Osteoblast (primary cell): Measurements from ENCODE around the gene CTSF. TPM values are rescaled to one million over a fixed set of nuclear protein-coding genes. Genes with fewer than 3 reads are reported as not detected.
"Not testable (repeated sequence)": the region's sequence is repeated elsewhere in the genome, so short reads cannot be mapped to it uniquely, and the experiment has no call there.

Source experiments
- DNase-seq: peaks from one replicate; pipeline ENCODE4 v3.0.0; 2011; ENCODE audit warnings: low spot score, mixed read lengths; ENCODE audit not compliant: insufficient read length; ENCODE audit errors: missing footprints
- H2AFZ ChIP-seq: 2 replicates; pipeline ENCODE4 v1.6.0; 2011; ENCODE audit warnings: mild to moderate bottlenecking, low read length
- H3K27ac ChIP-seq: 2 replicates; pipeline ENCODE4 v1.5.1; 2011; ENCODE audit warnings: mild to moderate bottlenecking, low read depth, low read length, moderate library complexity
- H3K27me3 ChIP-seq: 2 replicates; pipeline ENCODE4 v1.6.0; 2012; ENCODE audit warnings: mild to moderate bottlenecking, control low read depth, inconsistent platforms, low read length, moderate library complexity; ENCODE audit not compliant: insufficient read depth
- H3K36me3 ChIP-seq: 2 replicates; pipeline ENCODE4 v1.5.1; 2011; ENCODE audit warnings: mild to moderate bottlenecking, low read length, control low read depth, moderate library complexity; ENCODE audit not compliant: insufficient read depth
- H3K4me1 ChIP-seq: 2 replicates; pipeline ENCODE4 v1.5.1; 2011; ENCODE audit warnings: mild to moderate bottlenecking, low read length, control low read depth, moderate library complexity; ENCODE audit not compliant: insufficient read depth
- H3K4me2 ChIP-seq: 2 replicates; pipeline ENCODE4 v1.6.0; 2011; ENCODE audit warnings: mild to moderate bottlenecking, low read length; ENCODE audit not compliant: insufficient read depth
- H3K4me3 ChIP-seq: fragments of 200-600 bp; sonication (generic); 3 replicates; pipeline ENCODE4 v1.5.1; 2012; ENCODE audit warnings: mild to moderate bottlenecking, low read length, inconsistent platforms; ENCODE audit not compliant: insufficient read depth
- H3K79me2 ChIP-seq: 2 replicates; pipeline ENCODE4 v1.6.0; 2012; ENCODE audit warnings: mild to moderate bottlenecking, low read length, control low read depth, inconsistent platforms; ENCODE audit not compliant: insufficient read depth
- H3K9me3 ChIP-seq: 2 replicates; pipeline ENCODE4 v1.5.1; 2011; ENCODE audit warnings: low read depth, low read length, control low read depth
- H4K20me1 ChIP-seq: 2 replicates; pipeline ENCODE4 v1.6.0; 2012; ENCODE audit warnings: mild to moderate bottlenecking, low read length, control low read depth; ENCODE audit not compliant: insufficient read depth
- total RNA-seq: library from RNA; depleted of rRNA; stranded (reverse); fragments of >200 nt; gene quantifications from 2 replicates; pipeline ENCODE4 v1.2.3, GENCODE V29; 2012
- TF ChIP-seq, protein P1 (sequence below): IDR thresholded peaks from 2 replicates; pipeline ENCODE4 v1.5.1; 2011; ENCODE audit warnings: mild to moderate bottlenecking, low read depth, low read length, moderate library complexity; ENCODE audit errors: extremely low read depth

CTSF gene
- total RNA-seq, 1 donor: 45.6 TPM

DNA sequence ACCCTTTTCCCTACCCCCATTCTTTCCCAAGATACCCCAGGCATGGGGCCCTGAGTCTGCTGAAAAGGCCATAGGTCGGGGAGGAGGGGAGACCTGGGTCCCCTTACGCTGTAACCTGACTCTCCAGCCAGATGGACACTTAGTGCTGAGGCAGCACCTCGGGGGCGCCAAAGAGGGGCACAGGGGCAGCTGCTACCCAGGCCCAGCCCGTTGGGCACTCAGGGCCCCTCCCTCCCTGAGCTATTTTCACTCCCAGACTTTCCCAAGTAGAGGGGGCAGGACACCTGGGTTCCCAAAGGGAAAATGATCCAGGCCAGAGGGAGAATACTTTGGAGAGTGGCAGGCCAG, 20.8 kb downstream of the CTSF start:
- no peak overlapping the region for H3K4me2 ChIP-seq
- peaks cover 25% of the 10 kb centered on the region for H3K27me3 ChIP-seq
- H3K9me3 ChIP-seq: no peaks in the 10 kb centered on the region
- H4K20me1 ChIP-seq: peaks cover 5% of the 10 kb centered on the region
- peaks cover 14% of the 10 kb centered on the region for H3K4me1 ChIP-seq
- H3K27ac ChIP-seq: no peak overlapping the region
- DNase-seq: peak; percentile 55
- TF ChIP-seq, protein P1, sequence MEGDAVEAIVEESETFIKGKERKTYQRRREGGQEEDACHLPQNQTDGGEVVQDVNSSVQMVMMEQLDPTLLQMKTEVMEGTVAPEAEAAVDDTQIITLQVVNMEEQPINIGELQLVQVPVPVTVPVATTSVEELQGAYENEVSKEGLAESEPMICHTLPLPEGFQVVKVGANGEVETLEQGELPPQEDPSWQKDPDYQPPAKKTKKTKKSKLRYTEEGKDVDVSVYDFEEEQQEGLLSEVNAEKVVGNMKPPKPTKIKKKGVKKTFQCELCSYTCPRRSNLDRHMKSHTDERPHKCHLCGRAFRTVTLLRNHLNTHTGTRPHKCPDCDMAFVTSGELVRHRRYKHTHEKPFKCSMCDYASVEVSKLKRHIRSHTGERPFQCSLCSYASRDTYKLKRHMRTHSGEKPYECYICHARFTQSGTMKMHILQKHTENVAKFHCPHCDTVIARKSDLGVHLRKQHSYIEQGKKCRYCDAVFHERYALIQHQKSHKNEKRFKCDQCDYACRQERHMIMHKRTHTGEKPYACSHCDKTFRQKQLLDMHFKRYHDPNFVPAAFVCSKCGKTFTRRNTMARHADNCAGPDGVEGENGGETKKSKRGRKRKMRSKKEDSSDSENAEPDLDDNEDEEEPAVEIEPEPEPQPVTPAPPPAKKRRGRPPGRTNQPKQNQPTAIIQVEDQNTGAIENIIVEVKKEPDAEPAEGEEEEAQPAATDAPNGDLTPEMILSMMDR: no peak
- peaks cover 4% of the 10 kb centered on the region for H3K79me2 ChIP-seq
- H3K4me3 ChIP-seq: no peak overlapping the region
- H2AFZ ChIP-seq: no peak overlapping the region
- peaks cover 9% of the 10 kb centered on the region for H3K36me3 ChIP-seq

DNA sequence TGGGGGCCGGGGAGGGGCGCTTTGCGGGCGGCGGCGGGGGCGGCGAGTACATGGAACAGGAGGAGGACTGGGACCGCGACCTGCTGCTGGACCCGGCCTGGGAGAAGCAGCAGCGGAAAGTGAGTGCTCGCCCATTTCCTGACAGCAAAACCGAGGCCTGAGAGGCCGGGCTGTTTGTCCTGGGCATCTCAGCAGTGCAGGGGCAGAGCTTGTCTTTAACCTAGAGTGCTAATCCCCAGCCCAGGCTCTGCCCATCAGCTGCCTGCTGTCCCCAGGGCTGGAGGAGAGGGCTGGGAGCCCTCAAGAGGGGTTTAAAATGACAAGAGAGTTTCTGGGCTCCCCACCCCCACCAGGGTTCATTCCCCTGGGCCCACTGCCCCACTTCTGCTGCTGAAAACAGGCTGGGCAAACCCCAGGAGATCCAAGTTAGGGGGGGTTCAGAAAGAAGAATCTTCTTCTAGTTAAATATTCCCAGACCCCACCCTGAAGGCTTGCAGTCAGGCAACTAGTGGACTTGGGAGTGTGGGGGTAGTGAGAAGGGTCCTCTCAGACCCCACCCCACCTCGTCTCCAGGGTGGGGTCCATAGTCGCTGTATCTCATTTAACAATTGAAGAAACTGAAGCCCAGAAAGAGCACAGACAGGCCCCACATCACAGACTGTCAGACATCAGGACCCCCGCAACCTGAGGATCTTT, 21.3 kb downstream of the CTSF start:
- TF ChIP-seq, protein P1: no peak
- peaks cover 4% of the 10 kb centered on the region for H3K79me2 ChIP-seq
- H3K4me3 ChIP-seq: no peak overlapping the region
- H3K4me2 ChIP-seq: peak overlapping the region; percentile 91
- H4K20me1 ChIP-seq: peaks cover 5% of the 10 kb centered on the region
- H3K36me3 ChIP-seq: peaks cover 12% of the 10 kb centered on the region
- H3K27ac ChIP-seq: no peak overlapping the region
- H3K4me1 ChIP-seq: peaks cover 20% of the 10 kb centered on the region
- no peak overlapping the region for H2AFZ ChIP-seq
- H3K9me3 ChIP-seq: no peaks in the 10 kb centered on the region
- peaks cover 25% of the 10 kb centered on the region for H3K27me3 ChIP-seq
- DNase-seq: peak; percentile 77

DNA sequence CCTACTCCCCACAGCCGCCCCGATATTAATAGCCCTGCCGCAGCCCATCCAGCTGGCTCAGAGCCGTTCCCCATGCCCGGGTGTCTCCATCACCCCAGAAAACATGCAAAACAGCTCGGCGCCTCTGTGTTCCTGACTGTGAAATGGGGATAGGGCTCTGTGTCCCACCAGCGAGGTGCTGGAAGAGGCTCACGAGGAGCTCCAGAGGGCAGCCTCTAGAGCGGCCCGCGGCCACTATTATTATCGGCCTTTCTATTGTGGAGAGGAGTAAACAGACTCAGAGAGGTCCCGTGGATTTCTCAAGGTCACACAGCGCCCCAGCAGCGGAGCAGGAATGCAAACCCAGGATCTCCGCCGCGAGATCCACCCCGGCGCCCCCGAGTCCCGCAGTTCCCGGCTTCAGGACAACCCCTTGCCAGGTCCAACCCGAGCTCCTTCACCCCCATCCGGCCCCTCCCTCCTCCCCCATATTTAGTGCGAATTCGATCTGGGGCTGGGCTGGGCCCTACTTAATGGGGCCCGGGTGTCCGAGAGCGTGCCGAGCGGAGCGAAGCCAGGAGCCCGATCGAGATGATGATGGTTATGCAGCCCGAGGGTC, 21.9 kb downstream of the CTSF start, which contains the start of gene ACTN3:
ACTN3 (plus strand) TSS at position 536 of the 598 bp plus-strand sequence; CDS start at position 571, 35 bp downstream.
- Histone ChIP-seq H3K27ac (peak within 1 kb of the TSS; percentile 55), H4K20me1 (peaks cover 5% of the 10 kb centered on the region), H3K36me3 (peaks cover 12% of the 10 kb centered on the region), H2AFZ (peak within 1 kb of the TSS; percentile 85), H3K4me1 (peaks cover 20% of the 10 kb centered on the region), H3K4me3 (peak within 1 kb of the TSS; percentile 85), H3K27me3 (peaks cover 25% of the 10 kb centered on the region), H3K4me2 (peak within 1 kb of the TSS; percentile 91), H3K9me3 (no peaks in the 10 kb centered on the region), H3K79me2 (peaks cover 4% of the 10 kb centered on the region)
- DNase-seq: peak; percentile 78
- TF ChIP-seq, protein P1: no peak

DNA sequence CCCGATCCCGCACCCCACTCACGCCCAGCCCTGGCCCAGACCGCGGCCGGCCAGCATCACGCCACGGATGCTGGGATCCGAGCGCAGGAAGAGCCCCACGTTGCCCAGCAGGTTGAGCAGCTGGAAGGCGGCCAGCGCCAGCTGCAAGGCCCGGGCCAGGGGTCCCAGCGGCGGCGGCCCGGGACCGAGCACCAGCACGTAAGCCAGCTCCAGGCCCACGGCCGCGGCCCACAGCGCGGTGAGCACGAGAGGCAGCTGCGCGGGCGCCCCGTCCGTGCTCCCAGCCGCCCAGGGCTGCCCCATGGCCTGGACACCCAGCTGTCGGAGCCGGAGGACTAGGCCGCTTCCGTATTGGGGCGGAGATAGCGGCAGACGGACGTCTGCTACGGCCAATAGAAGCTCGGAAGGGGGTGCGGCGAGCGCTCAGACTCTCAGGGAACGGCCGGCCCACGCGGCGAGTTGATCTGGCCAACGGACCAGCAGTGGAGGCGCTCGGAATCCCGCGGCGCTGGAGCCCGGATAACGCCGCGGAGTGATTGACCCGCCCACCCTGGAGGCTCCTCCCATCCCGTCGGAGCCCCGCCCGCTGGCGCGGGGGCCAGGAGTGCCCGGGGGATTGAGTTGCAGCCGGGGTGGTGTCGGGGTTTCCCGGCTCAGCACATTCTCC, 22.6 kb downstream of the CTSF start, which contains the start of gene ZDHHC24:
ZDHHC24 (minus strand) TSS at position 348 of the 667 bp plus-strand sequence; CDS start at position 303, 45 bp downstream.
- H3K4me3 ChIP-seq: peak within 1 kb of the TSS; percentile 85
- peaks cover 13% of the 10 kb centered on the region for H3K36me3 ChIP-seq
- TF ChIP-seq, protein P1: no peak
- peak within 1 kb of the TSS; percentile 85 for H2AFZ ChIP-seq
- H4K20me1 ChIP-seq: peaks cover 5% of the 10 kb centered on the region
- peak; percentile 100 for DNase-seq
- H3K4me2 ChIP-seq: peak within 1 kb of the TSS; percentile 91
- peaks cover 25% of the 10 kb centered on the region for H3K27me3 ChIP-seq
- H3K79me2 ChIP-seq: peaks cover 4% of the 10 kb centered on the region
- H3K4me1 ChIP-seq: peaks cover 20% of the 10 kb centered on the region
- no peaks in the 10 kb centered on the region for H3K9me3 ChIP-seq
- peak within 1 kb of the TSS; percentile 55 for H3K27ac ChIP-seq

DNA sequence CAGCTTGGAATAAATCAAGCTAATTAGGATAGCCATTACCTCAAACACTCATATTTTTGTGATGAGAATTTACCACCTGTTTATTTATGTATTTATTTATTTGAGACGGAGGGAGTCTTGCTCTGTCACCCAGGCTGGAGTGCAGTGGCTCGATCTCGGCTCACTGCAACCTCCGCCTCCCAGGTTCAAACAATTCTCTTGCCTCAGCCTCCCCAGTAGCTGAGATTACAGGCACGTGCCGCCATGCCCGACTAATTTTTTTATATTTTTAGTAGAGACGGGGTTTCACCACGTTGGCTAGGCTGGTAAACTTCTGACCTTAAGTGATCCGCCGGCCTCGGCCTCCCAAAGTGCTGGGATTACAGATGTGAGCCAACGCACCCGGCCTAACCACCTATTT, 23.5 kb downstream of the CTSF start:
- DNase-seq, H3K9me3 ChIP-seq: not testable (repeated sequence)
- H3K4me1 ChIP-seq: peaks cover 20% of the 10 kb centered on the region

More for the DNA sequence above, 23.5 kb downstream of the CTSF start:
- Histone ChIP-seq H2AFZ (peak overlapping the region; percentile 62), H3K27ac (peak overlapping the region; percentile 55), H3K36me3 (peaks cover 16% of the 10 kb centered on the region), H3K4me2 (peak overlapping the region; percentile 91), H3K27me3 (peaks cover 24% of the 10 kb centered on the region), H3K4me3 (peak overlapping the region; percentile 85)
- not testable (repeated sequence) for H3K79me2 ChIP-seq, H4K20me1 ChIP-seq
